Vagina (tissue), 2 donors: ENCODE results near the gene PNMA8B. TPM values are rescaled to one million over a fixed set of nuclear protein-coding genes. Genes with fewer than 3 reads are reported as not detected.

Experiments
- DNase-seq, 2 donors: peaks; one replicate each; pipeline ENCODE4 v3.0.0-alpha.2; 2017; ENCODE audit errors: extremely low spot score in 2 of 2
- H3K27ac ChIP-seq: fragments of 200-600 bp; sonication (generic); one replicate; pipeline ENCODE4 v1.5.1; 2019
- H3K27me3 ChIP-seq: fragments of 200-600 bp; sonication (generic); one replicate; pipeline ENCODE4 v1.5.1; 2019
- H3K36me3 ChIP-seq, 2 donors: fragments of 200-600 bp; sonication (generic); one replicate each; pipeline ENCODE4 v1.5.1; 2017 to 2019
- H3K4me1 ChIP-seq: fragments of 200-600 bp; sonication (generic); one replicate; pipeline ENCODE4 v1.5.1; 2019
- H3K4me3 ChIP-seq, 2 donors: fragments of 200-600 bp; sonication (generic); 1 replicate in 1 of 2; 2 replicates in 1 of 2; pipeline ENCODE4 v1.5.1; 2016 to 2019
- H3K9me3 ChIP-seq: fragments of 200-600 bp; sonication (generic); one replicate; pipeline ENCODE4 v1.5.1; 2019
- POLR2A ChIP-seq, 2 donors: fragments of 450-650 bp; IDR thresholded peaks; one replicate each; pipeline ENCODE4 v1.6.1; 2017; ENCODE audit warnings: antibody characterized with exemption in 2 of 2, mild to moderate bottlenecking in 2 of 2, moderate library complexity in 2 of 2
- POLR2AphosphoS5 ChIP-seq, 2 donors: sonication (generic); formaldehyde crosslinking; IDR thresholded peaks; one replicate each; pipeline ENCODE4 v1.9.0; 2017; ENCODE audit warnings: antibody characterized with exemption in 2 of 2, mild to moderate bottlenecking in 2 of 2, low read depth in 1 of 2; ENCODE audit not compliant: insufficient read depth in 1 of 2
- intact Hi-C: fragments of 100-400 bp; cut with DNase I; formaldehyde crosslinking; loops from one replicate; pipeline ENCODE4 v1.15.1; 2023
- total RNA-seq: library from RNA; depleted of rRNA; stranded (reverse); fragments of >200 nt; gene quantifications from one replicate; pipeline ENCODE4 v1.2.3, GENCODE V29; 2016
- TF ChIP-seq, protein P1 (sequence below), 3 experiments: fragments of 450-650 bp in 2 of 3; fragments of 200-600 bp in 1 of 3; sonication (generic) in 1 of 3; IDR thresholded peaks; one replicate each; pipeline ENCODE4 v1.5.1; 2017 to 2019; ENCODE audit warnings: antibody characterized with exemption in 3 of 3, mild to moderate bottlenecking in 2 of 3, moderate library complexity in 2 of 3

Gene PNMA8B
- total RNA-seq, 1 donor from 2014 or later = 2.7 TPM

- DNase-seq = no peak
- no peaks in the 10 kb centered on the region for H3K9me3 ChIP-seq
- no peak overlapping the region for H3K4me3 ChIP-seq
- no peaks in the 10 kb centered on the region for H3K27me3 ChIP-seq
- TF ChIP-seq POLR2AphosphoS5 (IDR thresholded peaks at IDR 0.05; ENCODE audit: insufficient read depth in 1 of 2, low read depth in 1 of 2) = no peak
- TF ChIP-seq, protein P1, sequence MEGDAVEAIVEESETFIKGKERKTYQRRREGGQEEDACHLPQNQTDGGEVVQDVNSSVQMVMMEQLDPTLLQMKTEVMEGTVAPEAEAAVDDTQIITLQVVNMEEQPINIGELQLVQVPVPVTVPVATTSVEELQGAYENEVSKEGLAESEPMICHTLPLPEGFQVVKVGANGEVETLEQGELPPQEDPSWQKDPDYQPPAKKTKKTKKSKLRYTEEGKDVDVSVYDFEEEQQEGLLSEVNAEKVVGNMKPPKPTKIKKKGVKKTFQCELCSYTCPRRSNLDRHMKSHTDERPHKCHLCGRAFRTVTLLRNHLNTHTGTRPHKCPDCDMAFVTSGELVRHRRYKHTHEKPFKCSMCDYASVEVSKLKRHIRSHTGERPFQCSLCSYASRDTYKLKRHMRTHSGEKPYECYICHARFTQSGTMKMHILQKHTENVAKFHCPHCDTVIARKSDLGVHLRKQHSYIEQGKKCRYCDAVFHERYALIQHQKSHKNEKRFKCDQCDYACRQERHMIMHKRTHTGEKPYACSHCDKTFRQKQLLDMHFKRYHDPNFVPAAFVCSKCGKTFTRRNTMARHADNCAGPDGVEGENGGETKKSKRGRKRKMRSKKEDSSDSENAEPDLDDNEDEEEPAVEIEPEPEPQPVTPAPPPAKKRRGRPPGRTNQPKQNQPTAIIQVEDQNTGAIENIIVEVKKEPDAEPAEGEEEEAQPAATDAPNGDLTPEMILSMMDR (IDR thresholded peaks at IDR 0.05) = no peak
- no peak for TF ChIP-seq POLR2A (IDR thresholded peaks at IDR 0.05)
- no peak overlapping the region for H3K27ac ChIP-seq
- intact Hi-C loops = no loop called here
- H3K36me3 ChIP-seq = no peaks in the 10 kb centered on the region
- peaks cover 11% of the 10 kb centered on the region for H3K4me1 ChIP-seq
Observed at GRCh38 chr19:46511237-46511636, 15.6 kb upstream of the PNMA8B start.

DNA sequence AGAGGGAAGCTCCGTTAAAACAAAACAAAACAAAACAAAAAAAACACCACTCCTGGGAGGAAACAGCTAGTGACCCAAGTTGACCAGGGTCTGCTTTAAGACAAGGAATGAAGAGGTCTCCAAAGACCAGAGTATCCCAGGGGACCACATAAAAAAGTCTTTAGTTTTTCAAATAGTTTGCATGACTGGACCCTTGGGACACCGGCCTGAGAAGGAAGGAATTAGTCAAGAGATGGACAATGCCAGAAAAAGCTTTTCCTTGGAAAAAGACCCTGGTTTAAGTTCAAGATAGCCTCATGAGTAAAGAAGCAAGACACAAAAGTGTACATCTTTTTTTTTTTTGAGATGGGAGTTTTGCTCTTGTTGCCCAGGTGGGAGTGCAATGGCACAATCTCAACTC, 12.5 kb upstream of the PNMA8B start:
- no peaks in the 10 kb centered on the region for H3K36me3 ChIP-seq
- no peak for DNase-seq
- peaks cover 4% of the 10 kb centered on the region for H3K4me1 ChIP-seq
- H3K27ac ChIP-seq = no peak overlapping the region
- intact Hi-C loops = loop anchor here (10.0 kb wide), 1 partner anchor 223 kb away; no protein-coding TSS in a partner anchor
- no peaks in the 10 kb centered on the region for H3K9me3 ChIP-seq
- H3K4me3 ChIP-seq = no peak overlapping the region
- TF ChIP-seq, protein P1 (IDR thresholded peaks at IDR 0.05) = no peak
- TF ChIP-seq POLR2AphosphoS5 (IDR thresholded peaks at IDR 0.05; ENCODE audit: insufficient read depth in 1 of 2, low read depth in 1 of 2) (no peak), POLR2A (IDR thresholded peaks at IDR 0.05) (no peak)
- H3K27me3 ChIP-seq = no peaks in the 10 kb centered on the region

DNA sequence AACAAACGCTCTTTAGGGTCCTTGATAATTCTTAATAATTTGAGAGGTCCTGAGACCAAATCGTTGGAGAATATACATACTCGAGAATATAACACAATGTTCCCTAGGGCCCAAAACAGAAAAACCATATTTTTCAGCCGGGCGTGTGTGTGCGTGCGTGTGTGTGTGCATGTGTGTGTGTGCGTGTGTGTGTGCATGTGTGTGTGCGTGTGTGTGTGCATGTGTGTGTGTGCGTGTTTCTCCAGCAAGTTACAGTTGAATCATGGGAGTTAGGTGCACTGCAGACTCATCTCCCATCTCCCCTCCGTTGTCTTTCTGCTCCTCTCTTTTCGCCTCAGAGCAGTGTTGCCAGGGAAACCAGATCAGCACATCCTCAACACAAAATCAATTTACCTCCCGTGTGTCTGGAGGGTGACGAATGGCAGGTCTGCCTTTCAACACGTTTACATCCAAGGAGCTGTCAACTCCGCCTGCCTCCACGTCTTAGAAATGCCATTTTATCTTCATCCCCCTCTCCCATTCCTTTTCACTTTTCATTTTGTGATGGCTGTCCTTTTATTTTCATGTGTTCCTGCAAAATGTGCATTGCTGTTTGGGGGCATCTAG, 8.3 kb upstream of the PNMA8B start:
- no peaks in the 10 kb centered on the region for H3K4me1 ChIP-seq
- TF ChIP-seq, protein P1 (IDR thresholded peaks at IDR 0.05) = no peak
- no peak for TF ChIP-seq POLR2A (IDR thresholded peaks at IDR 0.05)
- TF ChIP-seq POLR2AphosphoS5 (IDR thresholded peaks at IDR 0.05; ENCODE audit: insufficient read depth in 1 of 2, low read depth in 1 of 2) = no peak
- intact Hi-C loops = loop anchor here (10.0 kb wide), 1 partner anchor 219 kb away; no protein-coding TSS in a partner anchor

GRCh38 chr19:46502891-46503290, 7.2 kb upstream of the PNMA8B start:
- TF ChIP-seq, protein P1 (IDR thresholded peaks at IDR 0.05) = no peak
- TF ChIP-seq POLR2AphosphoS5 (IDR thresholded peaks at IDR 0.05; ENCODE audit: insufficient read depth in 1 of 2, low read depth in 1 of 2) = no peak
- TF ChIP-seq POLR2A (IDR thresholded peaks at IDR 0.05) = no peak
- Histone ChIP-seq H3K4me1 (no peaks in the 10 kb centered on the region), H3K36me3 (no peaks in the 10 kb centered on the region), H3K4me3 (no peak overlapping the region), H3K9me3 (no peaks in the 10 kb centered on the region), H3K27ac (no peak overlapping the region), H3K27me3 (no peaks in the 10 kb centered on the region)
- intact Hi-C loops = loop anchor here (10.0 kb wide), 1 partner anchor 218 kb away; no protein-coding TSS in a partner anchor
- DNase-seq = no peak

More for the DNA sequence above, 8.3 kb upstream of the PNMA8B start:
- H3K27me3 ChIP-seq = no peaks in the 10 kb centered on the region
- no peak for DNase-seq
- no peaks in the 10 kb centered on the region for H3K36me3 ChIP-seq
- H3K27ac ChIP-seq = no peak overlapping the region
- H3K4me3 ChIP-seq = no peak overlapping the region
- no peaks in the 10 kb centered on the region for H3K9me3 ChIP-seq

DNA sequence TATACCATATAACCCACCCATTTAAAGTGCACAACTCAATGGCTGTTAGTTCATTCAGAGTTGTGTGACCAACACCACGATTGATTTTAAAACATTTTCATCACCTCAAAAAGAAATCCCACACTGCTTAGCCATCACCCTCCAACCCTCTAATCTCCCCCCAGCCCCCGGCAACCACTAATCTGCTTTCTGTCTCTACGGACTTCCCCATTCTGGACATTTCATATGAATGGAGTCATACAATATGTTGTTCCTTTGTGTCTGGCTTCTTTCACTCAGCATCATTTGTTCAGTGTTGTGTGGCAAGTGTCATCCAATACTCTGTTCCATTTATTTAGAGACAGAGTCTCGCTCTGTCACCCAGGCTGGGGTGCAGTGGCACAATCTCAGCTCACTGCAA, 4.0 kb upstream of the PNMA8B start:
- Histone ChIP-seq H3K36me3 (no peaks in the 10 kb centered on the region), H3K27ac (no peak overlapping the region), H3K9me3 (no peaks in the 10 kb centered on the region), H3K4me3 (no peak overlapping the region), H3K27me3 (no peaks in the 10 kb centered on the region), H3K4me1 (peaks cover 10% of the 10 kb centered on the region)
- intact Hi-C loops = loop anchor here (10.0 kb wide), 1 partner anchor 215 kb away; no protein-coding TSS in a partner anchor
- TF ChIP-seq POLR2AphosphoS5 (IDR thresholded peaks at IDR 0.05; ENCODE audit: insufficient read depth in 1 of 2, low read depth in 1 of 2) (no peak), POLR2A (IDR thresholded peaks at IDR 0.05) (no peak)
- TF ChIP-seq, protein P1 (IDR thresholded peaks at IDR 0.05) = no peak
- no peak for DNase-seq
